Kidney (tissue), 14 donors: ENCODE measurements around the gene THADA. TPM values are rescaled to one million over a fixed set of nuclear protein-coding genes. Genes with fewer than 3 reads are reported as not detected.

Experiments used
- DNase-seq, 5 donors: peaks; one replicate each; pipeline ENCODE4 v3.0.0-alpha.2; 2013 to 2020
- FAIRE-seq: peaks from 2 replicates; lab custom pipeline; 2012; peaks lifted over from hg19 to GRCh38; lab: Jason Lieb, UNC
- H3K27ac ChIP-seq, 2 donors: one replicate each; pipeline ENCODE4 v1.7.0; 2013; ENCODE audit warnings: low read depth in 2 of 2, low read length in 2 of 2, inconsistent platforms in 1 of 2
- H3K27me3 ChIP-seq: one replicate; pipeline ENCODE4 v1.7.1; 2013; ENCODE audit warnings: low read length, inconsistent platforms; ENCODE audit not compliant: control insufficient read depth, insufficient read depth
- H3K36me3 ChIP-seq, 3 donors: one replicate each; pipeline versions ENCODE4 v1.7.0 to v1.7.1; 2013; ENCODE audit warnings: low read length in 3 of 3, control low read depth in 1 of 3, inconsistent platforms in 1 of 3; ENCODE audit not compliant: insufficient read depth in 3 of 3, control insufficient read depth in 2 of 3
- H3K4me1 ChIP-seq, 3 donors: one replicate each; pipeline versions ENCODE4 v1.7.0 to v1.7.1; 2013; ENCODE audit warnings: low read length in 3 of 3, inconsistent platforms in 1 of 3, low read depth in 1 of 3; ENCODE audit not compliant: control insufficient read depth in 2 of 3, insufficient read depth in 2 of 3
- H3K4me3 ChIP-seq, 3 donors: one replicate each; pipeline versions ENCODE4 v1.7.0 to v1.8.1; 2013; ENCODE audit warnings: low read length in 3 of 3, control low read depth in 1 of 3, inconsistent platforms in 1 of 3
- H3K9ac ChIP-seq, 3 donors: one replicate each; pipeline versions ENCODE4 v1.7.0 to v1.7.1; 2013; ENCODE audit warnings: low read length in 3 of 3, control low read depth in 1 of 3, inconsistent platforms in 1 of 3
- H3K9me3 ChIP-seq, 3 donors: one replicate each; pipeline versions ENCODE4 v1.7.0 to v1.7.1; 2013; ENCODE audit warnings: low read length in 3 of 3, control low read depth in 1 of 3, inconsistent platforms in 1 of 3; ENCODE audit not compliant: control insufficient read depth in 2 of 3, insufficient read depth in 1 of 3
- intact Hi-C: fragments of 100-400 bp; cut with DNase I; formaldehyde crosslinking; loops from one replicate; pipeline ENCODE4 v1.11.1; 2022
- polyA plus RNA-seq: library from polyadenylated mRNA; stranded (reverse); fragments of 350-450 nt; fragmentation: Illumina TruSeq; extraction: RNeasy Lipid Tissue Mini Kit (QIAGEN cat#74804); gene quantifications from one replicate; pipeline ENCODE4 v1.2.3, GENCODE V29; 2014; ENCODE audit warnings: low read depth, low replicate concordance; ENCODE audit not compliant: insufficient read depth
- total RNA-seq: library from RNA; stranded (reverse); fragmentation: NEBNext Ultra II Directional; extraction: Animal tissue kit (Norgen Biotek cat#: 25700); gene quantifications from one replicate; pipeline ENCODE4 v1.2.1, GENCODE V29; 2021
- TF ChIP-seq, protein P1 (sequence below): IDR thresholded peaks from 3 replicates; pipeline ENCODE4 v1.5.1; 2012; ENCODE audit warnings: mild to moderate bottlenecking, moderate library complexity, borderline replicate concordance; ENCODE audit not compliant: insufficient read depth; ENCODE audit errors: extremely low read depth
- donor health status: control.
- donor health status: control.
- donor health status: control.
- donor health status: control.
- donor health status: control.
- donor health status: DM: yes; HTN: yes; CAD: no.
- donor health status: Normal renal cell carcinoma (clear cell type).

THADA gene
- total and polyA plus RNA-seq, 2 donors from 2014 or later, result 21.4 to 45.1 TPM

DNA sequence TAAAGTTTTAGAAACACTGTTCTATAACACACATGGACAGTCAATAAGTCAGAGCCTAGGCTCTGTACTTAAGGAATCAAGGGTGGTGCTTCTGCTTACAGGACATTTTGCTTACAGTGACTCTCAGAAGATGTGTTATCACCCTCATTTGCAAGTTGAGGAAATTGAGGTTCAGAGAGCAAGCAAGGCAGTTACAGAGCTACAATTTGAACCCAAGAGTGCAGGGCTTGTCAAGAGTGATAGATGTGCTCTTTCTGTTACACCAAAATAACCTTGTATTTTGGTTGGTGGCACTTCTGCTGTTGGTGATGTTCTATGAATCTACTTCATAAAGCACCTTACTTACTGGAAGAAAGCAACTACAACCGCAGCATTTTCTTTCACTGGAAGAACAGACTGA is 170.2 kb downstream of the THADA start:
- Histone ChIP-seq H3K4me3 (no peak overlapping the region), H3K4me1 (peaks cover 3 to 20% (median 6%) of the 10 kb centered on the region in 3 donors), H3K27me3 (no peaks in the 10 kb centered on the region), H3K27ac (peak overlapping the region; percentile 60 to 74), H3K9ac (no peak overlapping the region), H3K36me3 (no peaks in the 10 kb centered on the region), H3K9me3 (no peaks in the 10 kb centered on the region)
- TF ChIP-seq, protein P1, sequence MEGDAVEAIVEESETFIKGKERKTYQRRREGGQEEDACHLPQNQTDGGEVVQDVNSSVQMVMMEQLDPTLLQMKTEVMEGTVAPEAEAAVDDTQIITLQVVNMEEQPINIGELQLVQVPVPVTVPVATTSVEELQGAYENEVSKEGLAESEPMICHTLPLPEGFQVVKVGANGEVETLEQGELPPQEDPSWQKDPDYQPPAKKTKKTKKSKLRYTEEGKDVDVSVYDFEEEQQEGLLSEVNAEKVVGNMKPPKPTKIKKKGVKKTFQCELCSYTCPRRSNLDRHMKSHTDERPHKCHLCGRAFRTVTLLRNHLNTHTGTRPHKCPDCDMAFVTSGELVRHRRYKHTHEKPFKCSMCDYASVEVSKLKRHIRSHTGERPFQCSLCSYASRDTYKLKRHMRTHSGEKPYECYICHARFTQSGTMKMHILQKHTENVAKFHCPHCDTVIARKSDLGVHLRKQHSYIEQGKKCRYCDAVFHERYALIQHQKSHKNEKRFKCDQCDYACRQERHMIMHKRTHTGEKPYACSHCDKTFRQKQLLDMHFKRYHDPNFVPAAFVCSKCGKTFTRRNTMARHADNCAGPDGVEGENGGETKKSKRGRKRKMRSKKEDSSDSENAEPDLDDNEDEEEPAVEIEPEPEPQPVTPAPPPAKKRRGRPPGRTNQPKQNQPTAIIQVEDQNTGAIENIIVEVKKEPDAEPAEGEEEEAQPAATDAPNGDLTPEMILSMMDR, result no peak
- no peak for DNase-seq
- intact Hi-C loops, result no loop called here
- no peak for FAIRE-seq

DNA sequence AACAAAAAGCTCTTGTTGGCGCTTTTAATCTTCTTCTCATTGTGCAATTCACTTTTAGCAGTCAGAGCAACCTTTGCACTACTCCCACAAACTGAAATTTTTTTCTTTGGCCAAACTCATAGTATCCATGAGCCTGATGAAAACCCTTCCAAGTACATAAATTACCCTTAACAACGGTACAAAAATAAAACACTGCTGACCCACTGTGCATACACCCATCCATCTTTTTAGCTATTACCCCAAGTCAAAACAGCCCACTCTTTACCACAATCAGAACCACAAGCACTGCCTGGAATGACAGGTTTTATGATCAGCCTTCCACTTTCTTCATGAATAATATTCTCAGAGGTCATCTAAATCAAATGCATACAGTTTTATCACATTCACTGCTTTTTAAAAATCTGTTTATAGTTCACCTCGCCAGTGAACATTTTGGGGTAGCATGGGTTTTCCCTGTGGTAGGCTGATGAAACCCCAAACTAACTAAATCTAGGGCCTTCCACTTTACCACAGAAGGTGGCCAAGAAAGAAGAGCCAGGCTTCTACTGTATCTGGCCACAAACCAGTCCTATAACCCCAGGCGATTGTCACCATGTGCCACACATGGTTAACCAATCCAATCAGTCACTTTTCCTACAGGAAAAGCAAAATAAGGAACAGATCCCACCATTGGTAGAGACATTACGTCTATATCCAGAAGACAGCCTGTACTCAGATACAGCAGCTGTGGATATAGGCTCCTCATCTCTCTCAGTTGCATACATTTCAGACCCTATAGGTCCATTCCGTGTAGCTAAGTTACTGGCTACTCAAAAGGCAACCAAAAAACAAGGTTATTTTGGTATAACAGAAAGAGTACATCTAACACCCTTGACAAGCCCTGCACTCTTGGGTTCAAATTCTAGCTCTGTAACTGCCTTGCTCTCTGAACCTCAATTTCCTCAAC is 171.3 kb downstream of the THADA start:
- peaks cover 3 to 22% (median 12%) of the 10 kb centered on the region in 3 donors for H3K4me1 ChIP-seq
- no peaks in the 10 kb centered on the region for H3K27me3 ChIP-seq
- intact Hi-C loops, result no loop called here
- no peaks in the 10 kb centered on the region for H3K9me3 ChIP-seq
- DNase-seq, result peak in 2 of 5 donors; percentile 64 to 81
- no peak for FAIRE-seq
- H3K27ac ChIP-seq, result peak overlapping the region in 1 of 2 donors; percentile 74
- no peak overlapping the region for H3K4me3 ChIP-seq
- H3K36me3 ChIP-seq, result no peaks in the 10 kb centered on the region
- H3K9ac ChIP-seq, result no peak overlapping the region
- TF ChIP-seq, protein P1, result no peak

DNA sequence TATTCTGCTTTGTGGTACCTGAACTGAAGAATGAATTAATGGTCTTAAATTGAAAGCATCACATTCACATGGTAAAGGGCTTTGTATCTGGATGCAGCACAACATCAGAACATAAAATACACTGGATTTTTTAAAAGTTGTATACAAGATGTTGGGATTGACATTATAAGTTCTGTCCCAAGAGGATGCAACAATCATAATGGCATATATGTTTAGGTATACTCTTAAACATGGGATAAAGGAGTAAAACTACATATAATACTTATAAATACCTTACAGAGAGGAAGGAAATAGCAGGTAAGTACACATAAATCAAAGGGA is 171.9 kb downstream of the THADA start:
- Histone ChIP-seq H3K27ac (peak overlapping the region in 1 of 2 donors; percentile 14), H3K9ac (no peak overlapping the region), H3K4me1 (peaks cover 3 to 22% (median 12%) of the 10 kb centered on the region in 3 donors), H3K27me3 (no peaks in the 10 kb centered on the region), H3K4me3 (no peak overlapping the region), H3K9me3 (no peaks in the 10 kb centered on the region), H3K36me3 (no peaks in the 10 kb centered on the region)
- FAIRE-seq, result no peak
- intact Hi-C loops, result no loop called here
- no peak for DNase-seq
- TF ChIP-seq, protein P1, result no peak
